Measurements from ENCODE around the gene ETFA. TPM values are rescaled to one million over a fixed set of nuclear protein-coding genes. Genes with fewer than 3 reads are reported as not detected.
"Not testable (repeated sequence)": the region's sequence is repeated elsewhere in the genome, so short reads cannot be mapped to it uniquely, and the experiment has no call there.

ETFA gene
- total and polyA plus RNA-seq, 7 donors, result 58.4 to 476 (median 102) TPM

GRCh38 chr15:76321171-76321570 is 9.9 kb upstream of the ETFA start:
- Histone ChIP-seq H3K27me3 (peaks cover 0 to 20% (median 14%) of the 10 kb centered on the region in 3 donors), H3K36me3 (no peaks in the 10 kb centered on the region), H3K4me3 (no peak overlapping the region), H3K4me1 (no peaks in the 10 kb centered on the region), H3K9me3 (no peaks in the 10 kb centered on the region), H3K27ac (no peak overlapping the region)
- intact Hi-C loops (cut with DNase I), result no loop called here
- no peak for DNase-seq
- TF ChIP-seq POLR2AphosphoS5 (IDR thresholded peaks at IDR 0.05) (no peak), POLR2A (IDR thresholded peaks at IDR 0.05) (no peak), EP300 (IDR thresholded peaks at IDR 0.05) (no peak)
- TF ChIP-seq, protein P1, sequence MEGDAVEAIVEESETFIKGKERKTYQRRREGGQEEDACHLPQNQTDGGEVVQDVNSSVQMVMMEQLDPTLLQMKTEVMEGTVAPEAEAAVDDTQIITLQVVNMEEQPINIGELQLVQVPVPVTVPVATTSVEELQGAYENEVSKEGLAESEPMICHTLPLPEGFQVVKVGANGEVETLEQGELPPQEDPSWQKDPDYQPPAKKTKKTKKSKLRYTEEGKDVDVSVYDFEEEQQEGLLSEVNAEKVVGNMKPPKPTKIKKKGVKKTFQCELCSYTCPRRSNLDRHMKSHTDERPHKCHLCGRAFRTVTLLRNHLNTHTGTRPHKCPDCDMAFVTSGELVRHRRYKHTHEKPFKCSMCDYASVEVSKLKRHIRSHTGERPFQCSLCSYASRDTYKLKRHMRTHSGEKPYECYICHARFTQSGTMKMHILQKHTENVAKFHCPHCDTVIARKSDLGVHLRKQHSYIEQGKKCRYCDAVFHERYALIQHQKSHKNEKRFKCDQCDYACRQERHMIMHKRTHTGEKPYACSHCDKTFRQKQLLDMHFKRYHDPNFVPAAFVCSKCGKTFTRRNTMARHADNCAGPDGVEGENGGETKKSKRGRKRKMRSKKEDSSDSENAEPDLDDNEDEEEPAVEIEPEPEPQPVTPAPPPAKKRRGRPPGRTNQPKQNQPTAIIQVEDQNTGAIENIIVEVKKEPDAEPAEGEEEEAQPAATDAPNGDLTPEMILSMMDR (IDR thresholded peaks at IDR 0.05), result no peak
- 68 to 70% methylated on average over 10 of the region's 10 CpGs for WGBS, 2 donors

DNA sequence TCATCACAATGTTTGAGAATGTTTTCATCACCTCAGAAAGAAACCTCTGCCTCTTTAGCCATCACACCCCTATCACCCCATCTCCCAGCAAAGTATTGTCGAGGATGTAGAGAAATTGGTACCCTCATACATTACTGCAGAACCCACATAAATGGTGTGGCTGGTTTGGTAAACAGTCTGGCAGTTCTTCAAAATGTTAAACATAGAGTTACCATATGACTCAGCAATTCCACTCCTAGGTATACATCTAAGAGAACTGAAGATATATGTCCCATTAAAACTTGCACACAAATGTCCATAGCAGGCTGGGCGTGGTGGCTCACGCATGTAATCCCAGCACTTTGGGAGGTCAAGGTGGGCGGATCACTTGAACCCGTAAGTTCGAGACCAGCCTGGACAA is 8.7 kb upstream of the ETFA start:
- intact Hi-C loops (cut with DNase I), result no loop called here
- peaks cover 0 to 17% (median 14%) of the 10 kb centered on the region in 3 donors for H3K27me3 ChIP-seq

GRCh38 chr15:76313731-76314130 is 2.5 kb upstream of the ETFA start:
- intact Hi-C loops (cut with DNase I), result no loop called here
- Histone ChIP-seq H3K4me3 (no peak overlapping the region), H3K4me1 (peaks cover 0 to 20% (median 15%) of the 10 kb centered on the region in 4 donors), H3K27ac (no peak overlapping the region), H3K9me3 (no peaks in the 10 kb centered on the region), H3K36me3 (no peaks in the 10 kb centered on the region), H3K27me3 (no peaks in the 10 kb centered on the region)
- no peak for DNase-seq
- WGBS, 2 donors, result 76% methylated on average over 5 of the region's 5 CpGs
- TF ChIP-seq POLR2AphosphoS5 (IDR thresholded peaks at IDR 0.05) (no peak), EP300 (IDR thresholded peaks at IDR 0.05) (no peak)

More for the DNA sequence above, 8.7 kb upstream of the ETFA start:
- Histone ChIP-seq H3K4me3 (no peak overlapping the region), H3K36me3 (no peaks in the 10 kb centered on the region), H3K27ac (no peak overlapping the region), H3K9me3 (no peaks in the 10 kb centered on the region), H3K4me1 (no peaks in the 10 kb centered on the region)
- no peak for TF ChIP-seq EP300 (IDR thresholded peaks at IDR 0.05)
- no peak for TF ChIP-seq POLR2AphosphoS5 (IDR thresholded peaks at IDR 0.05)
- no peak for TF ChIP-seq POLR2A (IDR thresholded peaks at IDR 0.05)
- TF ChIP-seq, protein P1 (IDR thresholded peaks at IDR 0.05), result no peak
- no peak for DNase-seq
- WGBS, 2 donors, result 86 to 88% methylated on average over 6 of the region's 6 CpGs

DNA sequence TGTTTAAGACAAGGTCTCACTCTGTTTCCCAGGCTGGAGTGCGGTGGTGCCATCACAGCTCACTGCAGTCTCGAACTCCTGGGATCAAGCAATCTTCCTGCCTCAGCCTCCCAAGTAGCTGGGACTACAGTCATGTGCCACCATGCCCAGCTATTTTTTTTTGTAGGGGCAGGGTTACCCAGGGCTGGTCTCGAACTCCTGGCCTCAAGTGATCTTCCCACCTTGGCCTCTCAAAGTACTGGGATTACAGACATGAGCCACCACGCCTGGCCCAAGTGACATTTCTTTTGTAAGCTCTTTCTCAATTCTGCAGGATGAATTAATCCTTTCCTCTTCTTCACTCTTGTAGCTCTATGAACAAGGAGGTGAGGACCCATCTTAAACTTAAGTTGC is 1.9 kb upstream of the ETFA start:
- 93 to 94% methylated on average over 4 of the region's 4 CpGs for WGBS, 2 donors
- H3K9me3 ChIP-seq; intact Hi-C loops (cut with DNase I): not testable (repeated sequence)

DNA sequence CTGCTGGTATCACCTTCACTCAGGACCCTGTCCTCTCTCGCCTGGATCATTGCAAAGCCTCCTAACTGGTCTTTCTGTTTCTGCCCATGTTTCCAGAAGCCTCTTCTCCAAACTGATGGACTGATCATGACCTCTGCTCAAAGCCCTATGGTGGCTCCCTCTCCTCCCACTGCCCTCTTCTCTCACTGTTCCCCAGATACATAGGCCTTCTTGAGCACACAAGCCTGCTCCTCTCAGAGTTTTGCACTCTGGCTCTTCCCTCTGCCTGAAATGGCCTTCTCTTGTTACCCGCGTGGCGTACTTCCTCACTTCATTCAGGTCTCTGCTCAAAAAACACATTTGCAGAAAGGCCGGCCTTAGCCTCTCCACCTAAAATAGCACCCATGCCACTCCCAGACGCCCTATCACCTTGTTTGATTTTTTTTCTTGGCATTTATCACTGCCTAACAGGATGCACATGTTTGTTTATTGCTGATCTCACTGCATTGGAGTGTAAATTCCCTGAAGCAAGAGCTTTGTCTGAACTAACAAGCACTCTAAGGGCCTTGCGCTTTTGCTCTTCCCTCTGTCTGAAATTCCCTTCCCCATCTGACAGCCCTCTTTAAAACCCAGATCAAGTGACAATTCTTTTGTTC is 1.4 kb upstream of the ETFA start:
- intact Hi-C loops (cut with DNase I), result no loop called here
- WGBS, 2 donors, result 63 to 81% methylated on average over 7 of the region's 7 CpGs
- Histone ChIP-seq H3K4me1 (peaks cover 0 to 27% (median 18%) of the 10 kb centered on the region in 4 donors), H3K36me3 (no peaks in the 10 kb centered on the region), H3K9me3 (no peaks in the 10 kb centered on the region), H3K4me3 (no peak overlapping the region), H3K27me3 (no peaks in the 10 kb centered on the region), H3K27ac (no peak overlapping the region)
- TF ChIP-seq POLR2A (IDR thresholded peaks at IDR 0.05) (no peak), EP300 (IDR thresholded peaks at IDR 0.05) (no peak), POLR2AphosphoS5 (IDR thresholded peaks at IDR 0.05) (no peak)
- TF ChIP-seq, protein P1 (IDR thresholded peaks at IDR 0.05), result no peak
- DNase-seq, result no peak

More for the DNA sequence above, 1.9 kb upstream of the ETFA start:
- peaks cover 0 to 26% (median 17%) of the 10 kb centered on the region in 4 donors for H3K4me1 ChIP-seq
- not testable (repeated sequence) for H3K36me3 ChIP-seq, H3K27ac ChIP-seq, DNase-seq, H3K27me3 ChIP-seq, H3K4me3 ChIP-seq

Measured in sigmoid colon (tissue), 7 donors.